Brain pericyte (primary cell): ENCODE measurements around the gene CDH4.

Source experiments
- DNase-seq: peaks from one replicate; pipeline ENCODE4 v3.0.0-alpha.2; 2012; ENCODE audit warnings: low read depth, low spot score

Gene CDH4

GRCh38 chr20:61908057-61909026 lies 656.3 kb downstream of the CDH4 start:
- DNase-seq: no peak

DNA sequence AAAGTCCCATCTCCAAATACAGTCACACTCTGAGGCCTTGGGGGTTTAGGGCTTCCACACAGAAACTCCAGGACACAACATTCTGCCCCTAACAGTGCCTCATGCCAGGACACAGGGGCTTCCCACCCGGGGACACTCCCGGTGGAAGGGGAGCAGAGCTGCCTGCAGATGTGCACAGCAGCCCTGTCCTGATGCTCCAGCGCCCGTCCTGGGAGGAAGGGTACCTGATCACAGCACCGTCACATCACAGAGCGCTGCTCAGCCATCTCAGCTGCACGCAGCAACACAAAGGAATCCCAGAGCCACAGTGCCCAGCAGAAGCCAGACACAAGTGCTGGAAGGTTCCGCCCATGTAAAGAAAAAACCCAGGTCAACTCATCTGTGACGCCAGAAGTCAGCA lies 657.0 kb downstream of the CDH4 start:
- DNase-seq: no peak

- no peak for DNase-seq
These were observed 657.8 kb downstream of the CDH4 start for GRCh38 chr20:61909821-61910220.

GRCh38 chr20:61911824-61912223 lies 659.8 kb downstream of the CDH4 start:
- DNase-seq: no peak

GRCh38 chr20:61912665-61913422 lies 660.8 kb downstream of the CDH4 start:
- no peak for DNase-seq

DNA sequence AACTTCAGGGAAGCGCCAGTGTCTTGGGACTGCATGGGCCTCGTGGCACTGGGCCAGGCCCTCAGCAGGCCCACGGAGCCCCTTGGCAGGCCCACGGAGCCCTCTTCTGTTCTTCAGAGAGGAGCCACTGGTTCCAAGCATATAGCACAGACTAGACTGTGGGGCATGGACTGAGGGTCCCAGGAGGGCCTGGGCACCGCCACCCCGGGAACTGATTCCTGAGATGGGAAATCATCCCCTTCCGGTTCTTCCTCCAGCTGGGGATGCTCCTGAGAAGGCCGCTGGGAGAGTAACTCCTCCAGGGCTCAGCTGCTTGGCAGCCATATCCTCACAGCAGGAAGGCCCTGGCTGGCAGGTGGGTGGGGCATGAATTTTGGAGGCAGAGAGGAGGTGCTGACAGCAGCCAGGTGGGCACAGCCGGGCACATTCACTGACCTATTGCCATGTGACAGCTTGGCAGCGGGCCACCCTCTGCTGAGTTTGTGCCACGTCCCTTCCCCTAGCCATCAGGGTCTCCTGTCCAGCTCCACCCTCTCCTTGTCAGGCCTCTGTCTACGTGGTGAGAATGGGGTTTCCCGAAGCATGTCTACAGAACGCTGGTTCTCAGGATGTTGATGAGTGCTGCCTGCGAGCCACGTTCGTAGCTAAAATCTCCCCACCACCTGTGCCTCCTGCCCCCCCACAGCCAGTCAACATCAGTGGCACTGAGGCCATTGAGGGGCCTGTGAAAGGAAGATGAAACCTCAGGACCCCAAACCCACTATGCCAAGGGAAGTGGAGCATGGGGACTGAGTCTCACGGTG lies 661.6 kb downstream of the CDH4 start:
- no peak for DNase-seq

- DNase-seq: no peak
These were observed 663.0 kb downstream of the CDH4 start for GRCh38 chr20:61915101-61915500.

GRCh38 chr20:61916318-61916891 lies 664.3 kb downstream of the CDH4 start:
- DNase-seq: no peak

DNA sequence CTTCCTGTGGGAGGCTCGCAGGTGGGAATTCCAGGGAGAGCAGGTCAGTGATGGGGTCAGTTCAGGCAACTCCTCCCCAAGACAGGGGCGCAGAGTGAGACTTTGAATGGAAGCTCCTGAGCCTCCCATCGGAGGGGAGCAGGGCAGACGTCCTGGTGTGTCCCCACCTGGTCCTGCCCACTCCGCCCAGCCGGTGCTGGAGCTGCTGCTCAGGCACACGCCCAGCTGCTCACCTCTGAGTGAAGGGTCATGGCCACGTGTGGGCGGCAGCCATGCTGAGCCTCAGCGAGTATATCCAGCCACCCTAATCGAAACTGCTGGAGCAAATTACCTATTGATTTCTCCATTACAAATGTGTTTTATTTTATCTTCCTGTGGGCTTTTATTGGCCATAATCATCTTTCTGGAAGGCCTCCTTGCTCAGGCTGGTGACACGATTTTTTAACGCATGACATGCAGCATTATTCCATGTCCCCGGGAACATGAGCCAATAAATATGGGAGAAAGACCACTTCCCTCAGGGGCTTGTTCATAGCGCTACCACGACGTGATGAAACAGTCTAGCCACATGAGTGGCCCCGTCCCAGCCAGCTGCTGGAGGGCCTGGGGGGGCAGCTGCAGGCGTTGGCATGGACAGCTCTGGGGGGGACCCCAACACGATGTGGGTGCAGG lies 665.5 kb downstream of the CDH4 start:
- DNase-seq: no peak

GRCh38 chr20:61918548-61918947 lies 666.5 kb downstream of the CDH4 start:
- DNase-seq: no peak

DNA sequence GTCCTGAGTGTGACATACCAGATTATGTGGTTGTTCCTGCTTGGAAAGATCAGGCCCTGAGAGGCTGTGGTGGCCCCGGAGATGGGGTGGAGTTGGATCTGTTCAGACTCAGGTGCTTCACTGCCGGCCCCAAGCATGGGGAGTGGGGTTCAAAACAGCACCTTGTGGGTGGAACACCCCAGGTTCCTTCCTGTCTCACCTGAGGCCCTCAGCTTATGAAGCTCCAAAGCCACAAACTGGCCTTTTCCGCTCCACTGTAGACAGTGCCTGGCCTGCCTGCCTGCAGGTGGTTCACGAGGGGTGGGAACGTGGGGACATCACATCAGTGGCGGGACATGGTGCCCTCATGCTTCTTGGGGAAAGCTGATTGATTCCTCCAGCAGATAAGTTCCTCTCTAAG lies 667.2 kb downstream of the CDH4 start:
- DNase-seq: no peak

GRCh38 chr20:61919675-61920365 lies 667.8 kb downstream of the CDH4 start:
- no peak for DNase-seq

GRCh38 chr20:61922411-61922810 lies 670.4 kb downstream of the CDH4 start:
- DNase-seq: no peak

DNA sequence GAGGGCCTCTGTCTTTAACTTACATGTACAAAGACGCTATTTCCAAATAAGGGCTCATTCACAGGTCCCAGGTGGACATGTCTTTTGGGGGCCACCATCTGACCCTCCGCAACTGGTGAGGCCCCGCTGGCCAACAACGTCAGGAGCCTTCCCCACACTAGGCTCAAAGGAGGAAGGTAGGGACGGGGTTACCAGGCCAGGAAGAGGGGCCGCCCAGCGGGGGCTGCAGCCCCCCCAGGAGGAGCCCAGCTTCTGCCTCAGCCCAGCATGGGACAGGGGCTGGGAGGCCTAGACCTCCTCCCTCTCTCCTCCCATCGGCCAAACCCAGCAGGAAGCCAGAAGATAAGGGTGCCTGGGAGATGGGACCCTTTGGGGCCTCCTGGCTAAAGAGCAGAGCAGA lies 670.9 kb downstream of the CDH4 start:
- DNase-seq: no peak

GRCh38 chr20:61923371-61924166 lies 671.5 kb downstream of the CDH4 start:
- DNase-seq: no peak

GRCh38 chr20:61924211-61924857 lies 672.3 kb downstream of the CDH4 start:
- DNase-seq: no peak

- no peak for DNase-seq
These were observed 672.9 kb downstream of the CDH4 start for GRCh38 chr20:61924858-61925554.

GRCh38 chr20:61925555-61926252 lies 673.6 kb downstream of the CDH4 start:
- DNase-seq: peak; percentile 13
